A549 (cell line): ENCODE results near the gene ESPN. TPM values are rescaled to one million over a fixed set of nuclear protein-coding genes. Genes with fewer than 3 reads are reported as not detected.

Experiments used
- ATAC-seq, 2 experiments: fragments of 200-7000 bp in 1 of 2; fragments of >200 bp in 1 of 2; cut with Nextera tagmentation in 1 of 2; cut with Tn5 transposase in 1 of 2; 3 replicates each; pipeline versions ENCODE4 v1.8.0 to v1.9.1; 2018 to 2020; ENCODE audit warnings: mild to moderate bottlenecking in 1 of 2, moderate library complexity in 1 of 2
- CTCF ChIA-PET: fragments of 300-600 bp; sonication (Branson Sonifier 250); formaldehyde crosslinking; extraction: SDS; loops from one replicate; lab custom pipeline; 2021; ENCODE audit warnings: antibody characterized with exemption, inconsistent platforms; lab: Yijun Ruan, JAX
- POLR2A ChIA-PET: fragments of 350-600 bp; formaldehyde crosslinking; extraction: SDS; loops from one replicate; lab custom pipeline; 2021; ENCODE audit warnings: antibody characterized with exemption, inconsistent platforms; lab: Yijun Ruan, JAX
- DNase-seq, 2 experiments: peaks; one replicate each; pipeline versions ENCODE4 v3.0.0 to v3.0.0-alpha.2; 2011 to 2016; ENCODE audit warnings: low read depth in 1 of 2, low spot score in 1 of 2
- FAIRE-seq: peaks from 2 replicates; lab custom pipeline; 2011; peaks lifted over from hg19 to GRCh38; lab: Jason Lieb, UNC
- H3K27ac ChIP-seq, 2 experiments: fragments of >200 bp; sonication (Bioruptor Twin); formaldehyde crosslinking; 3 replicates each; pipeline ENCODE4 v1.5.1; 2016 to 2017
- H3K4me1 ChIP-seq: fragments of >200 bp; sonication (Bioruptor Twin); formaldehyde crosslinking; 3 replicates; pipeline ENCODE4 v1.6.1; 2016
- H3K4me2 ChIP-seq: fragments of >200 bp; sonication (Bioruptor Twin); formaldehyde crosslinking; 3 replicates; pipeline ENCODE4 v1.6.1; 2016
- H3K4me3 ChIP-seq: fragments of >200 bp; sonication (Bioruptor Twin); formaldehyde crosslinking; 3 replicates; pipeline ENCODE4 v1.5.1; 2016
- H3K9me3 ChIP-seq: fragments of >200 bp; sonication (Bioruptor Twin); formaldehyde crosslinking; 3 replicates; pipeline ENCODE4 v1.6.1; 2016
- BCL3 ChIP-seq: fragments of >200 bp; sonication (Bioruptor Twin); formaldehyde crosslinking; IDR thresholded peaks from 3 replicates; pipeline ENCODE4 v1.6.1; 2016
- CBX8 ChIP-seq: fragments of 200-600 bp; sonication (generic); IDR thresholded peaks from 2 replicates; pipeline ENCODE4 v1.6.1; 2016
- CHD4 ChIP-seq: fragments of 200-600 bp; sonication (generic); IDR thresholded peaks from 2 replicates; pipeline ENCODE4 v1.6.1; 2016; ENCODE audit warnings: antibody characterized with exemption, mild to moderate bottlenecking, borderline replicate concordance
- ESRRA ChIP-seq: fragments of 150-350 bp; IDR thresholded peaks from 2 replicates; pipeline ENCODE4 v1.6.1; 2014; ENCODE audit warnings: mild to moderate bottlenecking, low read length, borderline replicate concordance
- FOSB ChIP-seq: fragments of 250-450 bp; sonication (Bioruptor Pico); IDR thresholded peaks from 2 replicates; pipeline ENCODE4 v1.5.0; 2020; ENCODE audit warnings: mild to moderate bottlenecking, moderate library complexity
- HDAC2 ChIP-seq: fragments of 200-600 bp; sonication (generic); IDR thresholded peaks from 2 replicates; pipeline ENCODE4 v1.6.1; 2016
- HOXA7 ChIP-seq: fragments of 250-450 bp; sonication (Bioruptor Pico); IDR thresholded peaks from 2 replicates; pipeline ENCODE4 v1.5.0; 2020; ENCODE audit warnings: mild to moderate bottlenecking, moderate library complexity
- HOXB13 ChIP-seq: fragments of 250-450 bp; sonication (Bioruptor Pico); IDR thresholded peaks from 2 replicates; pipeline ENCODE4 v1.5.0; 2020; ENCODE audit warnings: low read depth, mild to moderate bottlenecking, moderate library complexity
- HOXB5 ChIP-seq: fragments of 250-450 bp; sonication (Bioruptor Pico); IDR thresholded peaks from 2 replicates; pipeline ENCODE4 v1.5.0; 2020; ENCODE audit warnings: mild to moderate bottlenecking, moderate library complexity
- JUN ChIP-seq, 2 experiments: fragments of >200 bp; sonication (Bioruptor Twin); formaldehyde crosslinking; IDR thresholded peaks; 2 replicates in 1 of 2; 3 replicates in 1 of 2; pipeline ENCODE4 v1.6.1; 2016 to 2017
- JUNB ChIP-seq: fragments of >200 bp; sonication (Bioruptor Twin); formaldehyde crosslinking; IDR thresholded peaks from 2 replicates; pipeline ENCODE4 v1.6.1; 2016
- KDM1A ChIP-seq: fragments of 200-600 bp; sonication (generic); IDR thresholded peaks from 2 replicates; pipeline ENCODE4 v1.6.1; 2016; ENCODE audit warnings: low read depth, mild to moderate bottlenecking
- MAFK ChIP-seq: fragments of 450-650 bp; IDR thresholded peaks from 2 replicates; pipeline ENCODE4 v1.6.1; 2014; ENCODE audit not compliant: partially characterized antibody
- MYC ChIP-seq: IDR thresholded peaks from 2 replicates; pipeline ENCODE4 v1.6.1; 2012; ENCODE audit warnings: mild to moderate bottlenecking, inconsistent platforms, low read length, improper control_type of control experiment, borderline replicate concordance
- NFE2L2 ChIP-seq: fragments of 150-350 bp; conservative IDR thresholded peaks from 2 replicates; pipeline ENCODE4 v1.6.1; 2014; ENCODE audit warnings: low read length
- NR3C1 ChIP-seq: fragments of >200 bp; sonication (Bioruptor Twin); formaldehyde crosslinking; IDR thresholded peaks from 3 replicates; pipeline ENCODE4 v1.6.1; 2017
- PHF8 ChIP-seq: fragments of 200-600 bp; sonication (generic); IDR thresholded peaks from 2 replicates; pipeline ENCODE4 v1.6.1; 2016; ENCODE audit warnings: low read depth, mild to moderate bottlenecking, antibody characterized with exemption, moderate library complexity, borderline replicate concordance
- POLR2AphosphoS2 ChIP-seq: conservative IDR thresholded peaks from 2 replicates; pipeline ENCODE4 v1.6.1; 2012; ENCODE audit warnings: low read length, improper control_type of control experiment, inconsistent platforms
- RAD21 ChIP-seq, 2 experiments: fragments of >200 bp in 1 of 2; sonication (Bioruptor Twin) in 1 of 2; formaldehyde crosslinking in 1 of 2; IDR thresholded peaks in 1 of 2; conservative IDR thresholded peaks in 1 of 2; 2 replicates in 1 of 2; 3 replicates in 1 of 2; pipeline ENCODE4 v1.6.1; 2012 to 2018; ENCODE audit warnings: inconsistent platforms in 1 of 2
- RCOR1 ChIP-seq: fragments of 150-350 bp; IDR thresholded peaks from 2 replicates; pipeline ENCODE4 v1.6.1; 2014; ENCODE audit warnings: antibody characterized with exemption, low read length, low read depth
- RFX5 ChIP-seq: fragments of 450-650 bp; IDR thresholded peaks from 2 replicates; pipeline ENCODE4 v1.7.1; 2014; ENCODE audit warnings: antibody characterized with exemption, mild to moderate bottlenecking, moderate library complexity
- RNF2 ChIP-seq: fragments of 200-600 bp; sonication (generic); IDR thresholded peaks from 2 replicates; pipeline ENCODE4 v1.6.1; 2016; ENCODE audit warnings: low read depth, mild to moderate bottlenecking, antibody characterized with exemption, moderate library complexity, borderline replicate concordance
- SMC3 ChIP-seq: fragments of >200 bp; sonication (Bioruptor Twin); formaldehyde crosslinking; IDR thresholded peaks from 3 replicates; pipeline ENCODE4 v1.6.1; 2018; ENCODE audit warnings: inconsistent platforms
- USF2 ChIP-seq: fragments of 450-650 bp; IDR thresholded peaks from 2 replicates; pipeline ENCODE4 v1.6.1; 2014; ENCODE audit warnings: antibody characterized with exemption
- ZC3H11A ChIP-seq: fragments of 450-650 bp; IDR thresholded peaks from 2 replicates; pipeline ENCODE4 v1.6.1; 2014; ENCODE audit warnings: antibody characterized with exemption, mild to moderate bottlenecking
- WGBS: methylation state at CpG from one replicate; pipeline ENCODE4 v1.1.6; 2017; ENCODE audit errors: missing lambda C conversion rate; 5-methylcytosine and 5-hydroxymethylcytosine counted together
- polyA plus RNA-seq, 4 experiments: library from polyadenylated mRNA; depleted of rRNA in 3 of 4; stranded (reverse); fragments of >200 nt; fragmentation: RNase III in 1 of 4; extraction: RNeasy Plus Mini Kit Qiagen cat#74134 plus additional on column Dnase treatment in 1 of 4; gene quantifications; 2 replicates in 3 of 4; 3 replicates in 1 of 4; pipeline ENCODE4 v1.2.3, GENCODE V29; 2011 to 2017
- TF ChIP-seq, protein P1 (sequence below): IDR thresholded peaks from 2 replicates; pipeline ENCODE4 v1.6.1; 2012
- TF ChIP-seq, protein P2 (sequence below): IDR thresholded peaks from 2 replicates; pipeline ENCODE4 v1.6.1; 2012
- TF ChIP-seq, protein P3 (sequence below): IDR thresholded peaks from 2 replicates; pipeline ENCODE4 v1.6.1; 2012; ENCODE audit warnings: low read depth, borderline replicate concordance
- TF ChIP-seq, protein P4 (sequence below): fragments of >200 bp; sonication (Bioruptor Twin); formaldehyde crosslinking; IDR thresholded peaks from 2 replicates; pipeline ENCODE4 v1.6.1; 2016

The ESPN gene
- polyA plus RNA-seq, 2 of the 4 experiments (the other 2 are of a cell fraction) = 0.22 to 0.28 TPM

- no peak overlapping the region for H3K4me3 ChIP-seq
- 83% methylated on average over 14 of the region's 18 CpGs for WGBS
- ATAC-seq = no peak
- TF ChIP-seq ESRRA (no peak), RFX5 (no peak), JUN (IDR thresholded peaks at IDR 0.05) (no peak), HOXA7 (CRISPR knock-in tag) (no peak), ZC3H11A (no peak), FOSB (CRISPR knock-in tag) (no peak), HOXB5 (CRISPR knock-in tag) (no peak), KDM1A (no peak), MYC (no peak), USF2 (no peak), SMC3 (no peak), POLR2AphosphoS2 (no peak), JUNB (no peak)
- TF ChIP-seq, protein P1, sequence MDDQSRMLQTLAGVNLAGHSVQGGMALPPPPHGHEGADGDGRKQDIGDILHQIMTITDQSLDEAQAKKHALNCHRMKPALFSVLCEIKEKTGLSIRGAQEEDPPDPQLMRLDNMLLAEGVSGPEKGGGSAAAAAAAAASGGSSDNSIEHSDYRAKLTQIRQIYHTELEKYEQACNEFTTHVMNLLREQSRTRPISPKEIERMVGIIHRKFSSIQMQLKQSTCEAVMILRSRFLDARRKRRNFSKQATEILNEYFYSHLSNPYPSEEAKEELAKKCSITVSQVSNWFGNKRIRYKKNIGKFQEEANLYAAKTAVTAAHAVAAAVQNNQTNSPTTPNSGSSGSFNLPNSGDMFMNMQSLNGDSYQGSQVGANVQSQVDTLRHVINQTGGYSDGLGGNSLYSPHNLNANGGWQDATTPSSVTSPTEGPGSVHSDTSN = no peak
- TF ChIP-seq, protein P2, sequence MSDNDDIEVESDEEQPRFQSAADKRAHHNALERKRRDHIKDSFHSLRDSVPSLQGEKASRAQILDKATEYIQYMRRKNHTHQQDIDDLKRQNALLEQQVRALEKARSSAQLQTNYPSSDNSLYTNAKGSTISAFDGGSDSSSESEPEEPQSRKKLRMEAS = no peak
- TF ChIP-seq, protein P3, sequence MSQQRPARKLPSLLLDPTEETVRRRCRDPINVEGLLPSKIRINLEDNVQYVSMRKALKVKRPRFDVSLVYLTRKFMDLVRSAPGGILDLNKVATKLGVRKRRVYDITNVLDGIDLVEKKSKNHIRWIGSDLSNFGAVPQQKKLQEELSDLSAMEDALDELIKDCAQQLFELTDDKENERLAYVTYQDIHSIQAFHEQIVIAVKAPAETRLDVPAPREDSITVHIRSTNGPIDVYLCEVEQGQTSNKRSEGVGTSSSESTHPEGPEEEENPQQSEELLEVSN = no peak
- TF ChIP-seq, protein P4, sequence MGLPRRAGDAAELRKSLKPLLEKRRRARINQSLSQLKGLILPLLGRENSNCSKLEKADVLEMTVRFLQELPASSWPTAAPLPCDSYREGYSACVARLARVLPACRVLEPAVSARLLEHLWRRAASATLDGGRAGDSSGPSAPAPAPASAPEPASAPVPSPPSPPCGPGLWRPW = no peak
- TF ChIP-seq, all 56 proteins: peak for 0
- DNase-seq (no peak), FAIRE-seq (no peak)
- ChIA-PET POLR2A (no interaction called here), CTCF (interaction anchor here (1.2 to 1.7 kb wide), 4 partner anchors 14 to 117 kb away, joined by 3 to 5 read pairs (median 4); no protein-coding TSS in a partner anchor)
- H3K4me2 ChIP-seq = no peak overlapping the region
- no peaks in the 10 kb centered on the region for H3K9me3 ChIP-seq
- no peaks in the 10 kb centered on the region; the same call in 2 of the 3 replicates for H3K4me1 ChIP-seq
- no peak overlapping the region for H3K27ac ChIP-seq
Observed at GRCh38 chr1:6459850-6460265, 35.3 kb downstream of the ESPN start.

DNA sequence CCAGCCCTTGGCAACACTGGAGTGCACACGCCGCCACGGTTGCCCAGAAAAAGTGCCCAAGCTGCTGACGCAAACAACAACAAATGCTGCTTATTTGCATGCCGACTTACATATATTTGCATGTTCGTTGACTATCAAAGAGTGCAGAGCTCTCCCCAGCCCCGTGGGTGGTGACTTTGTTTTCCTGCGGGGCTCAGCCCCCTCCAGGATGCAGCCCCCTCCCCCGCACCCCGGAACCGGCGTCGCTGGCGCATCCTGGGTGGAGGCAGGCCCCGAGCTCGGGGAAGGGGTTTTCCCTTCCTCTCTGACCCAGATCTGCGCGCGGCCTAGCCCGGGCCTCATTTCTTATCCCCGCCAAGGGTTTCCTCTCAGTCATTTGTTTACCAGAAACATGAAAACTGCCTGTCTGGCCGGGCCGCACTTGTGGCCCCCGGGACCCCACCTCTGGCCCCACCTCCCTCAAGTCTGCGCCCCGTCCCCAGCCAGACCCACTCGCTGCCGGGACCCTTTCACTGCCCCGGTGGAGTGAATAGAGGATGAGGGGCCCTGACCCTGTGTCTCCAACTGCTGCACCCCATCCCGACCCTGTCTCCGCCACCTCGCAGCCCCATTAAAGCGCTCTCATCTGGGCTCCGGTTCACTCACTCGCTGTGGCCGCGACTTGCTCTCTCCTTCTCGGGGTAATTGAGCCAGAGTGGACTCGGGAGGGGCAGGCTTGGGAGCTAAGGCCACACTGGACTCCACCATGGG, 35.9 kb downstream of the ESPN start:
- POLR2A ChIA-PET = no interaction called here
- TF ChIP-seq NR3C1 (no peak), PHF8 (no peak)
- TF ChIP-seq, protein P4 = no peak
- WGBS = 85% methylated on average over 23 of the region's 39 CpGs
- Histone ChIP-seq H3K27ac (no peak overlapping the region), H3K4me3 (no peak overlapping the region), H3K4me2 (no peak overlapping the region), H3K4me1 (no peaks in the 10 kb centered on the region; the same call in 2 of the 3 replicates), H3K9me3 (no peaks in the 10 kb centered on the region)
- no peak for ATAC-seq
- no peak for FAIRE-seq
- CTCF ChIA-PET = interaction anchor here (1.2 to 1.7 kb wide), 4 partner anchors 15 to 118 kb away, joined by 3 to 5 read pairs (median 4); no protein-coding TSS in a partner anchor
- no peak for DNase-seq

GRCh38 chr1:6461051-6461530, 36.5 kb downstream of the ESPN start:
- FAIRE-seq (no peak), DNase-seq (no peak), ATAC-seq (no peak)
- 94% methylated on average over 39 of the region's 40 CpGs for WGBS
- Histone ChIP-seq H3K4me1 (no peaks in the 10 kb centered on the region; the same call in 2 of the 3 replicates), H3K9me3 (no peaks in the 10 kb centered on the region), H3K4me3 (no peak overlapping the region), H3K27ac (no peak overlapping the region), H3K4me2 (no peak overlapping the region)
- ChIA-PET CTCF (interaction anchor here (1.2 kb wide), 2 partner anchors 14 to 15 kb away, joined by 3 read pairs; no protein-coding TSS in a partner anchor), POLR2A (no interaction called here)
- TF ChIP-seq RAD21 (conservative IDR thresholded peaks at IDR 0.05 in 1 of 2, IDR thresholded peaks at IDR 0.05 in 1 of 2) = no peak
- TF ChIP-seq, protein P1 = no peak
- TF ChIP-seq HDAC2 = no peak
- no peak for TF ChIP-seq MAFK
- no peak for TF ChIP-seq CBX8
- TF ChIP-seq RNF2 = no peak
- no peak for TF ChIP-seq NFE2L2
- no peak for TF ChIP-seq BCL3
- no peak for TF ChIP-seq HOXB13 (CRISPR knock-in tag)
- TF ChIP-seq CHD4 = no peak
- TF ChIP-seq RCOR1 = no peak
- TF ChIP-seq HOXA7 (CRISPR knock-in tag) = no peak
